ENCODE results near the gene CCDC61.

CCDC61 gene, protein sequence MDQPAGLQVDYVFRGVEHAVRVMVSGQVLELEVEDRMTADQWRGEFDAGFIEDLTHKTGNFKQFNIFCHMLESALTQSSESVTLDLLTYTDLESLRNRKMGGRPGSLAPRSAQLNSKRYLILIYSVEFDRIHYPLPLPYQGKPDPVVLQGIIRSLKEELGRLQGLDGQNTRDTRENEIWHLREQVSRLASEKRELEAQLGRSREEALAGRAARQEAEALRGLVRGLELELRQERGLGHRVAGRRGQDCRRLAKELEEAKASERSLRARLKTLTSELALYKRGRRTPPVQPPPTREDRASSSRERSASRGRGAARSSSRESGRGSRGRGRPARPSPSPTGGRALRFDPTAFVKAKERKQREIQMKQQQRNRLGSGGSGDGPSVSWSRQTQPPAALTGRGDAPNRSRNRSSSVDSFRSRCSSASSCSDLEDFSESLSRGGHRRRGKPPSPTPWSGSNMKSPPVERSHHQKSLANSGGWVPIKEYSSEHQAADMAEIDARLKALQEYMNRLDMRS

DNA sequence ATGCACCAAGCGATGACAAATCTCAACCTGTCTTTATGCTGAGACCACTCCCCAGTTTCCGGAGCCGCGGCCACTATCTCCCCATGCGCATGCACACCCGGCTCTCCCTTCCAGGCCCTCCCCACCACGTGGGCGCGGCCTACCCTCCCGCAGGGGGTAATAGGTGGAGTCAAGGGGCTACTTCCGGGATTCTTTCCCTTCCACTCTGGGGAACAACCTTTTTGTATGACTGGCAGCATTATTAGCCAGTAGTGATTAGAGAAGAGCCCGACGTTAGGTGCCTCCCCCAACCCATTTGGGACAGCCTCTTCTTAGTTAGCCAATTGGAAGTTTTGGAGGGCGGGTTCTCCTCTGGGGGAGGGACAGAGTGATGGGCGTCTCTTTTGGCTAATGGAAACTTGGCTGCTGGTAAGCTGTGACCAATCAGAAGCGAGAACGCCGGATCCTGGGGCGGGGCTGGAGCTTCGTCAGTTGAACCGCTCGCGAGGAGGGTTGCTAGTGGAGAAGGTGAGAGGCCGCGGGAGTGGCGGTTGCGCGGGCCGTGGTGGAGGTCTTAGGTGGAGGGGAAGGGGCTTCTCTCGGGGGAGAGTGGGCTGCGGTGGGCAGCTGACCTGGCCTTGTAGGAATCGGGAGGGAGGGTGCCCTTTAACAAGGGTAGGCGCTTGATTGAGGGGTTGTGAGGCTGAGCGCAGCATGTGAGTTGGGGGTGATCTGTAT, at the start of gene CCDC61:
Gene CCDC61, plus strand, starts transcription at position 470 of the 717 bp plus-strand sequence. CDS start 7,552 bp downstream, outside the sequence.
- FAIRE-seq: peak; percentile 93

DNA sequence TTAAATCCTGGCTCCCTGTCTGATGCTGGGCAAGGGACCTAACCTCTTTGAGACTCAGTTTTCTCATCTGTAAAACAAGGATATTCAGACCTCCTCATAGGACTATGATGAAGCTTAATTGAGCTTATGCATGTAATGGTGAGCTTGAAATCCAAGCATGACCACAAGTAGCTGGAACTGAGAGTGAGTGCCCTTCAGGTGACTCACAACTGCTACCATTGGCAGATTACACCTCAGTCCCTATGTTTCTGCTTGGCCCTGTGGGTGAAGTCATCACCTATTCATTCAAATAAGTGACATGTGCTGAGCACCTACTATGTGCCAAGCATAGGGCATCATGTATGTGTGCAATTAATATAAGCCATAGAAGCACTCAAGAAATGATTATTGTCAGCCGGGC, 47.3 kb upstream of the CCDC61 start:
- FAIRE-seq: no peak

DNA sequence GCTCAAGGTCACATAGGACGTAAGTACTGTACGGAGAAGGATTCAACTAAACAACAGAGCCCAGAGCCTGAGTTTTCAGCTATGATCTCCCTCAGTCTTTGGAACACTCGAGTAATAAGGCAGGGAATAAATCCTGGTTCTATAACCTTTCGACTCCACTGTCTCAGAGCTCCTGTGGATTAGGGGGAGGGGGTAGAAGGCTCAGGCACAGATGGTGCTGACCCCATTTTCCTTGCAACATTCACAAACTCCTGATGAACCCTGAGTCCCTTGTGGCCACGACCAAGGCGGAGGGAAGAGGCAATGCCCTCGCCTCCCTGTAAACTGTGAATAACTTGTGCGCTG, 43.0 kb upstream of the CCDC61 start:
- FAIRE-seq: no peak

DNA sequence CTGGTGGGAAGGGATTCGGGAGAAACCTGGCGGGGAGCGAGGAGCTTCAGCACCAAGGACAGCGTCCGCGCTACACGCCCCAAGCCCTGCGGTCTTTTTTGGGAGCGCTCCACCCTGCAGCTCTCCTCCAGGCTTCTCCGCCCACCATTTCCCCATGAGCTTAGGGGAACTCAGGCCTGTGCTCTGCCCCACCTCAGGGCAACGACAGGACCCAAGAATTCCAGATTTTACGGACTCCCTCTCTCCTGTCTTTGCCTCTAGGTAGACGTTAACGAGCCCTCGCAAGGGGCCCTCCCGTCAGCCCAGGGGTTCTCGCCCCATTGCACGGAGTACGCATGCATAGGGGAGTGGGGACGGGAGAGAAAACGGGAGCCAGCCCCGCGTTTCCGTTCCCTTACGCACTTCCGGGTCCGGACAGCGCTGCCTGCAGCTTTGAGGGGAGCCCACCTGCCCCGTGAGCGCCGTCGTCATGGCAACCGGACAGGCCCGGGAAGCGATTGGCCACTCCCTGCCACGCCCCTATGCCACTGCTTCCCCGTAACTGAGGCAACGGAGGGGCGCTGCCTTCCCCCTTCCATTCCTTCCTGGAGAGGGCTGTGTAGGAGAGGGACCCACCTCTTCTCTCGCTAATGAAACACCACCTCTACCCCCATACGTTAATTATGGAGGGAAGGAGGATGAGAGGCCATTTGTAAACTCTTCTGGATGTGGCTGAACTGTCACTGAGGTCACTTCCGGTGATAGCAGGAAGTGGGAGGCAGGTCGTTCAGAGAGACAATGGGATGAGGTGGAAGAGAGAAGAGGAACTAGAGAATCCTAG, 42.4 kb upstream of the CCDC61 start:
- no peak for FAIRE-seq

DNA sequence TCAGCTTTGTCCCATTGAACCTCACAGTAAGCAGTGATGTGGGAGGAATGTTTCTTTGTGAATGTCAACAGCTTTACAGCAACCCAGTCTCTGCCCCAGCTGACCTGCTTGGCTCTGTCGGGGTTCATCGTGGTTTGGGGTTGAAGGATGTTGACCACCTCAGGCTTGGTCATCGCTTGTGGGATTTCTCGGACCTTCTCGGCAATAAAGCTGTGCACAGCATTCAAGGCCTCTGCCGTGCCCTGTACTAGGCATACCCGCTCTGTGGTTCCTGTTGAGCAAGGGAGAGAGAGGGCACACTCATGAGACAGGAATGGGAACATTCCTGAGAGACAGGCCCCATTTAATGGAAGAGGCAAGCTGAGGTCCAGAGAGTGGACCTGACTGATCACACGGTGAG, 41.6 kb upstream of the CCDC61 start:
- no peak for FAIRE-seq

DNA sequence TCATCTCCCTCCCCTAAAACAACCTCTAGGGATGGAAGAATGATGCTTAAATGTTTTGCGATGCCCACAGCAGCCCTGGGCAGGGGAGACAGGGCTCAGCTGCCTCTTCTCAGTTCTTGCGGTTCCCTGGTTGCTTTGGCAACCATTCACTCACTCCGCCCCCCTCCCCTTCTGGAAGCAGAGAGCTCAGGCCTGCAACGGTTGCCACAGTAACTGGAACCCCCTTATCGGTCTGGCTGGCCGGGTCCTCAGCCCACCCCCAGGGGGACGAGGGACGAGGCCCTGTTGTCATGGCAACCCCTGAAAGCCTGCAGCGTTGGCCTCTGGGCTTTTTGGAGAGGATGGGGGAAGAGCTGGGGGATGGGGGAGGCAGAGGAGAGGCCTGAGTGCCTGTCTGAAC, 41.1 kb upstream of the CCDC61 start:
- no peak for FAIRE-seq

DNA sequence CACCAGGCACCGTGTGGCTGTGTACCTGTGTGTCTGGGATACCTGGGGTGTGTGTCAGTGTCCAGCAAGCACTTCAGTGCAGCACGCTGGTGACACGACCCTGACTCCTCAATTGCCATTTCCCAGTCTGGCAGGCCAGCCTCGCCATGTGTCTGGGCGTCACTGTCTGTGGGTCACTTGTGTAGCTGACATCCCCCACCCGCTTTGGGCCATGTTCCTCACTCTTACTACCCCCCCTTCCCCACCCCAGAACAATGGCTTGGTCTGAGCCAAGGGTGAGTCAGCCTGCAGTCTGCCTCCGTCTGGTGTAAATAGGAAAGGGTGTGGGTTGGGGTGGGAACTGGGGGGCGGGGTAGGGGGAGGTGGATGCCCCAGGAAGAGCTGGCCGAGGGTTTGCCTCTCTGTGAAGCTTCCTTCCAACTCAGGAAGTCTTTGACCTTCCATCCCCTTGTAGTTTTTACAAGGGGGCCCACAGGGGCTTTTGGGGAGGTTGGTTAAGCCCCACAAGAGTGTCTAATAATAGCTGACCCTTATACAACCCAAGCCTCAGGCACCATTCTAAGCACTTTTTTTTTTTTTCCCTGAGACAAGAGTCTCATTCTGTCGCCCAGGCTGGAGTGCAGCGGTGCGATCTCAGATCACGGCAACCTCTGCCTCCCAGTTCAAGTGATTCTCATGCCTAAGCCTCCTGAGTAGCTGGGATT, 39.2 kb upstream of the CCDC61 start:
- FAIRE-seq: no peak

DNA sequence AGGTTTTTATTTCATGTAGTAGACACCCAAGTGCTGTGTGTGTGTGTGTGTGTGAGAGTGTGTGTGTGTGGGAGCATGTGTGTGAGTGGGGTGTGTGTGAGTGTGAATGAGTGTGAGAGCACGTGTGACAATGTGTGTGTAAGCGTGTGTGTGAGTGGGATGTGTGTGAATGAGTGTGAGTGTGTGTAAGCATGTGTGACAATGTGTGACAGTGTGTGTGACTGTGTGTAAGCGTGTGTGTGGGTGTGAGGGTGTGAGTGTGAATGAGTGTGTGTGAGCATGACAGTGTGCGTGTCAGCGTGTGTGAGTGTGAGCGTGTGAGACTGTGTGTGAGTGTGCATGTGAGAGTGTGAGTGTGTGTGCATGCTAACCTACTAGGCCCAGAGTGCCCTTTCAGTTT, 36.9 kb upstream of the CCDC61 start:
- FAIRE-seq: no peak

DNA sequence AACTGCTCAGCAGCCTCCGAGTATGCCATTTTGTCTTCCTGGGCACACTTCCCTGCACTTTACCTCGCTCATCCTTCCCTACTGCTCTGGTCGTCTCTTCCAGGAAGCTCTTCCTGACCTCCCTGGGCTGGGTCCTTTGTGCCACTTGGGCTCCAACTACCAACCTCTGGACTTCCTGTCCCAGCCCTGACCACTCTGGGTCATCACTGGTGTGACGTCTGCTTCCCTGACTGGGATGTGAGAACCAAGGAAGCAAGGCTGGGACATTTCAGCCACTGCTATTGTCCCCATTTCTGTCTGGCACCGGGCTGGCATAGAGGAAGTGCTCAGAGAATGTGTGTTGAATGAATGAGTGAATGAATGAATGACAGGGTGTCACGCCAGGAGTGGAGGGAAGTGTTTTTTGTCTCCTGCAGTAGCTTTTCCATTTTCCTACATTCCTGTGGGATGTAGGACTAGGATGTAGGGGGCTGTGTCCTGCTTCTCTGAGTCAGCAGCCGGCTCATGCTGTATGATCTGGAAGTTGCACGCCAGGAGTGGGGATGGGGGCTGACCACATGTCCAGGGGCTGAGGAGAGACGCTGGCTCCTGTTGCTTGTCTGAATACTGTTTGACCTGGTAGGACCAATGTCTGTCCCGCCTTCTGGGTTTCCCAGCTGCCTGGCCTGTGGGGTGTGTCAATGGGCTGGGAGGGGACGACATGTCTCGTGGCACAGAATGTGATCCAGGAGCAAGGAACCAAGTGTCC, 36.3 kb upstream of the CCDC61 start:
- no peak for FAIRE-seq

DNA sequence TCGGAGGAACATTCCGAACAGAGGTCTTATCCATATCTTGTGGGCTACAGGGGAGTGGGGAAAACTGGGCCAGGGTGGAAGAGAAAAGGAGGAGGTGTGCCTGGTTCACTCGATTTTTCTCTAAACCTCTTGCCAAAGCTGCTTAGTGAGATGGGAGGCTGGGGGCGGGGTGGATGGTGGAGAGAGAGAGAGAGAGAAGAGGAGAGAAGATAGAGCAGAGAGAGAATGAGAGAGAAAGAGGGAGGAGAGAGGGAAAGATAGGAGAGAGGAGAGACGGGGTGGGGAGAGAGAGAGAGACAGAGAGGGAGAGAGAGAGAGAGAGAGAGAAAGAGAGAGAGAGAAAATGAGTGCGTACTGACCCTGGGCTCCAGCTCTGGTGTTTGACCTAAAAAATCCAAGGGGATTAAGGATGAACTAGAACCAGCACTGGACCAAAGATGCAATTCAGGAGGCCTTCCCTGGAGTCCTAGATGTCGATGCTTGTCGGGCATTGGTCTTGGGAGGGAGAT, 35.7 kb upstream of the CCDC61 start:
- no peak for FAIRE-seq

DNA sequence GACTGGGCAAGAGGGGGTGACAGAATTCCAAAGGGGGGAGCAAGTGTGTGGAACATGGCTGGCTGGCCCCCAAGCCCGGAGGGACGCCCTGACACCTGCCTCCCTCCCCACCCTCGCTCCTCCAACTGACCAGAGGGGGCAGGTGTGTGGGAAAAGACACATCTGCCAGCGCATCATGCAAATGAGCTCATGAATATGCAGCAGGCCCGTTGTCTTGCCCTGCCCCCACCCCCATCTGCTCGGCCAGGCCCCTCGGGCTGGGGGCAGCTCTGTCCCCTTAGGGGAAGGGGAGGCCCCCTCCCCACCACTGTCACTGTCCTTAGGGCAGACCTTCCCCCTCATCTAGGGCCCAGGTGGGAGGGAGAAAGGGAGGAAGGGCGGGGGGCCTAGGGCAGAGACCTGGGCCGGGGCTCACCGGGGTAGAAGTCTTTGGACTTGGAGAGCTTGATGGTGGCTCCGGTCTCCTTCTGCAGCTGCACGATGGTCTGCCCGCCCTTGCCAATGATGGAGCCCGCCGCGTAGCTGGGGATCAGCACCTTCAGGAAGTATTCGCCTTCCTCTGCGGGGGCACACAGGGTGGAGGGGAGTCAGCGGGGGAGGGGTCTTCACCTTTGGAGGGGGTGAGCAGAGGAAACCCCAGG, 34.6 kb upstream of the CCDC61 start:
- no peak for FAIRE-seq

DNA sequence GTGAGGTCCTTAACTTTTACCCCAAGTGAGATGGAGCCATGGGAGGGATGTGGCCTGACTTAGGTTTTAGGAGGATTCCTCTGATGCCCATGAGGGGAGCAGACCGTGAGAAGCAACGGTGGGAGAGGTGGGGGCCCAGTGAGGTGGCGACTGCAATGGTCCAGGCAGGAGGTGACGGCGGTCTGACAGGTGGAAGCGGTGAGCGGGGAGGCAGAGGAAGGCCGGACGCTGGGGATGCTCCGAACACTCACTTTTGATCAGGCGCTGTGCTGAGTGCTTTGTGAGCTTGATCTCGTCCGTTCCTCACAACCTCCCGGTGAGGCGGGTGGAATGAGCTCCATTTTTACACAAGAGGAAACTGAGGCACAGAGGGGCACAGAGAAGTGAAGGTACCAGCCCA, 33.2 kb upstream of the CCDC61 start:
- FAIRE-seq: no peak

DNA sequence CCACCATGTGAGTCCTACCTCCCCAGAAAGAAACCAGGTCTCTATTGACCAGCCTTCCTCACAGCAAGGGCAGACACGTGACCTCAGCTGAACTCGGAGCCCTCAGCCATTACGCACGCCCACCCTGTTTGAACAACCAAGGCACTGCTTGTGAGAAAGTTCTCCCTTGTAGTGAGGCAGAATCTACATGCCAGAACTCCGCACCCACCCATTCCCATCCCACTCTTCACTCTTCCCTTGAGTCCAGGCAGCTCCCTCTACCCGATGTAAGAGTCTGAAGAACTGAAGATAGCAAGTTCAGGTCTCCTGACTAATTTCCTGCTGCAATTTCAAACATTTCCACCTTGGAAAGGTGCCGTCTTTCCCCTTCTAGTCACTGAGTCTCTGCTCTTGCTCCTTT, 28.0 kb upstream of the CCDC61 start:
- no peak for FAIRE-seq

DNA sequence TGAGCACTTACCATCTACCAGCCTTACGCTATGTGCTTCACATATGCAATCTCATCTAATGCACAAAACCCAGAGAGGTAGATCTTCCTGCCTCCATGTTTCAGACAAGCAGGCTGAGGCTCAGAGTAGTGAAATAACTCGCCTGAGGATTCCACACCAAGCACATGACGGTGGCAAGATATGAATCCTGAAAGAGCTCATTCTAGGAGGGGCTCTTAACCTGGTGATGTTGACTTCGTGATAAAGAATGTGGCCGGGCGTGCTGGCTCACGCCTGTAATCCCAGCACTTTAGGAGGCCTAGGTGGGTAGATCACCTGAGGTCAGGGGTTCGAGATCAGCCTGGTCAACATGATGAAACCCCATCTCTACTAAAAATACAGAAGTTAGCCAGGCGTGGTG, 26.6 kb upstream of the CCDC61 start:
- no peak for FAIRE-seq

DNA sequence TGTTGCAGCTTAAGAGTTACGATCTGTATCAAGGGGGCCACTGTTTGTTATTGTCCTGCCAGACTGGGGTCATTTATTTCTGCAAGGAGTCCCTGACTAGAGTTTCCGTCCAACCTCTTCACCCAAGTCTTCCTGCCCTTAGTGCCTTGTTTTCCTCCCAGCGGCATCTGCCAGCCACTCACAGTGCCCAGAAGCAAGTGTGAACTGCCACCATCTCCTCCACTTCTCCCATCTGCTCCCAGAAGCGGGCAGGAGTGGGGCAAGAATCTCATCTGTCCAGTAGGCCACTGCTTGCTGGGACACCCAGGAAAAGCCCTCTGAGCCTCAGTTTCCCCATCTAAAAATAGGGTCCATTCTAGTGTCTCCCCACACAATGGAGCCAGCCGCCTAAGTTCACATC, 25.6 kb upstream of the CCDC61 start:
- no peak for FAIRE-seq

DNA sequence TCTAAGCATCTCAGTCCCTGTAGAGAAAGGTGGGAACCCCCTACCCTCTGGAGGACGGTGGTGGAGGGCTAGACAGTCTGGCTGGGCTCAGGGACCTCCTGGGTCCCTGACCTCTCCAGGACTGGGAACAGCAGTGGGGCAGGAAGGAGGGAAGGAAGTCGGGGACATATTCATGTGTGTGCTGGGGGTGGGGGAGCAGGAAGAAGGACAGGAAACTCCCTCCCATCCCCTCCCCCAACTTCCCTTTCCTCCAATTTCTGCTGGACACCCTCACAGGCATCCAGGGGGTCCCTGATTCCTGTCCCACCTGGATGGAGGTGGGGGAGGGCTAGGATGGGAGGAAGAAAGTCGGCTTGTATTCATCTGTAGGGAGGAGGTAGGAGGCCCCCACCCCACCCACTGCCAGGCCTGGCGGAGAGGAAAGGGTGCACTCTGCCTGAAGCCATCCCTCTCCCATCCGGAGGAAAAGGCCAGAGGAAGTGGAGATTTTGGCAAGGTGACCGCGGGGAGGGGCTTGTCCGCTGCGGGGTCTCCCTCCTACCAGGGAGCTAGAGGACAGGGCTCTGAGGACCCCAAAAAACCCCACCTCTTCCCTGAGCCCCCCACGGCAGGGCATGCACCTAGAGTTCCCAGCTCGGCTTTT, 23.9 kb upstream of the CCDC61 start:
- no peak for FAIRE-seq

DNA sequence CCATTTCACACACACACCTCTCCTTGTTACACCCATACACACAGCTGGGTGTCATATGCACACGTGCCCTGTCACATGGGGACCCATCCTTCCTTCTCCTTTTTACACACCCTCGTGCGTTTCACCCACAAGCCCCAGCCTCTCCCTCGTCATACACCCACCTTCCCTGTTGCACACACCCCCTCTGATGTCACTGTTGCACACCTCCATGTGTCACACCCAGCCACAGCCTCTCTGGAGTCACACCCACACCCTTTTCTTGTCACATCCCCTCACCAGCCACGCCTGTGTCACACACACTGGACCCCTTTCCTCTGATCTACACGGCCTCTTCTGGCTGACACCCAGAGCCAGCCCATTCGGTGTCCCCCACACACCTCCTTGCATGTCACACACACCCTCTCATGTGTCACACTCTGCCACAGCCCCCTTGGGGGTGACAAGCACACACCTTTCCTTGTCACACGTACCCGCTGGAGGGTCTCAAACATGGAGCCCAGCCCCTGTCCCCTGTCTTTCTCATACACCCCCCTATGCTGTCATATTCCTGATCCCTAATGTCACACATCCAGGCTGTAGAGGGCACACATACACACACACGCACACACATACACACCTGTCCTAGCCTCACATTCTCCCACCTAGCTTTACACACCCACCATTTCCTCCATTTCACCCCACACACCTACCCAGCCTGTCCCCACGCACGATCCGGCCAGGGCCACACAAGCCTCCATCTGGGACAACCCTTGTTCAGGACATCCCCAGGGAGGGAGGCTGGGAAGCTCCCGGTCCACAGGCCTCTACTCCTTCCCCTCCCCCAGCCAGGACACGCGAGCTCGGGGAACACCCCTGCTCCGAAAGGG, 23.0 kb upstream of the CCDC61 start:
- FAIRE-seq: no peak

DNA sequence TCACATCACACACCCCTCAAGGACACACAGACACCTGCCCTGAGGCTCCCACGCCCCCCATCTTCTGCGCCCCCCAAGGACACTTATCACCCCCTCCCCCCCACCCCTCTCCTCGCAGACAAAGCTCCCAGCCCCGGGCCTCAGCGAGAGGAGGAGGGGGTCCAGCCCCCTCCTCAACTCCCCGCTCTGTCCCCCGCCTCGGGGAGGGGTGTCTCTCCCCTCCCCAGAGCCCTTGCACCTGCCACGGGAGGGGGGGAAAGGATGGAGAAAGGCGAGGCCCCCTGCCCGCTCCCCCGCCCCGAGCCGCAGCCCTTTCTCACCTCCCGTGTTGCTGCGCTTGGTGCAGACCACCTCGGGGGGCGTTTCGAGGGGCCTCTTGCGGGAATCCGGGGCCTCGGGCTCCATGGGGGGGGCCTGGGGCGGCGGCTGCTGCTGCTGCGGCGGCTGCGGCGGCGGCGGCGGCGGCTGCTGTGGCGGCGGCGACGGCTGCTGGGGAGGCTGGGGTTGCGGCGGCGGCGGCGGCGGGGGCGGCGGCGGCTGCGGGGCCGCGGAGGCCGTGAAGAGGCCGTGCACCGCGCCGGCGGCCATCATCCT, 22.2 kb upstream of the CCDC61 start:
- FAIRE-seq: no peak

Data from islet of Langerhans (tissue), 1 donor.